ENCODE data around the gene CD247.

Gene CD247

DNA sequence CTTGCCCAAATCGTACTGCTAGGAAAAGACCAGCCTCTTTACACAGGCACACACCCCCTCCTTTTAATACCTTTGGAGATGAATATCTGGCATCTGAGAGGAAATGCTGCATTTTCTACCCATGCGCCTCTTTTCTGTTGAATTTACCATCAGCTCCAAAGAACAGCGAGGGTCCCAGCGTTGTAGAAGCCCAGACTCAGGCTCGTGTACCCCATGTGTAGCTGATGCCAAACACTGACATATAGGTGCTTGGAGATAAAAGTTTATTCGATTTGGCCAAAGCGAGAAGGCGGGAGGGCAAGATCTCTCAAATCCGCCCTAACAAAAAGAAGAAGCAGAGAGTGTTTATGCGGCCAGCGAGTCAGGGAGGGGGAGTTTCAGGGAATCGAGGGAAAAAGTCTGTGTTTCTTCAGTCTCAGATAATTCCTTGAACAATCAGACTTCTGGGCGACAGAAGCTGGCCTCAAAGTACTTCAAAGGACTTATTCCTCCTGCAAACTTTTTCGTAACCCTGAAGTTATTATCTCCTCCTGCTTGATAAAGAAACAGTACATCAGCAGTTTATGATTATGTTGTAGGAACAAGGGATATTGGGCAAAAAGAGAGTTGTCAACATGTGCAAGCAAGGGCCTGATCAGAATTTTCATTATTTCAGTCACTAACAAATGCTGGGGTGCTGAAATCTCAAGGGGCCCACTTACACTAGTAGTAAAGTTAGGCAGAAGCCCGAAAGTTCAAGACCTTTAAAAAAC, 35.9 kb upstream of the CD247 start:
- Histone ChIP-seq H3K27ac (ENCODE audit: low read depth in 2 of 2, low read length in 2 of 2) (peak overlapping the region; percentile 49 to 69), H3K4me1 (ENCODE audit: control insufficient read depth in 2 of 2, insufficient read depth in 2 of 2, low read length in 2 of 2) (peaks cover 11 to 17% of the 10 kb centered on the region in 2 donors), H3K9ac (ENCODE audit: low read depth in 1 of 2, low read length in 2 of 2) (peak overlapping the region; percentile 61 to 91), H3K27me3 (ENCODE audit: control insufficient read depth in 2 of 2, insufficient read depth in 2 of 2, low read length in 2 of 2) (no peaks in the 10 kb centered on the region), H3K4me3 (ENCODE audit: low read length in 2 of 2) (peak overlapping the region; percentile 75 to 86), H3K36me3 (ENCODE audit: control insufficient read depth in 2 of 2, insufficient read depth in 2 of 2, low read length in 2 of 2) (no peaks in the 10 kb centered on the region), H3K9me3 (ENCODE audit: control insufficient read depth in 2 of 2, low read length in 2 of 2) (no peaks in the 10 kb centered on the region)

DNA sequence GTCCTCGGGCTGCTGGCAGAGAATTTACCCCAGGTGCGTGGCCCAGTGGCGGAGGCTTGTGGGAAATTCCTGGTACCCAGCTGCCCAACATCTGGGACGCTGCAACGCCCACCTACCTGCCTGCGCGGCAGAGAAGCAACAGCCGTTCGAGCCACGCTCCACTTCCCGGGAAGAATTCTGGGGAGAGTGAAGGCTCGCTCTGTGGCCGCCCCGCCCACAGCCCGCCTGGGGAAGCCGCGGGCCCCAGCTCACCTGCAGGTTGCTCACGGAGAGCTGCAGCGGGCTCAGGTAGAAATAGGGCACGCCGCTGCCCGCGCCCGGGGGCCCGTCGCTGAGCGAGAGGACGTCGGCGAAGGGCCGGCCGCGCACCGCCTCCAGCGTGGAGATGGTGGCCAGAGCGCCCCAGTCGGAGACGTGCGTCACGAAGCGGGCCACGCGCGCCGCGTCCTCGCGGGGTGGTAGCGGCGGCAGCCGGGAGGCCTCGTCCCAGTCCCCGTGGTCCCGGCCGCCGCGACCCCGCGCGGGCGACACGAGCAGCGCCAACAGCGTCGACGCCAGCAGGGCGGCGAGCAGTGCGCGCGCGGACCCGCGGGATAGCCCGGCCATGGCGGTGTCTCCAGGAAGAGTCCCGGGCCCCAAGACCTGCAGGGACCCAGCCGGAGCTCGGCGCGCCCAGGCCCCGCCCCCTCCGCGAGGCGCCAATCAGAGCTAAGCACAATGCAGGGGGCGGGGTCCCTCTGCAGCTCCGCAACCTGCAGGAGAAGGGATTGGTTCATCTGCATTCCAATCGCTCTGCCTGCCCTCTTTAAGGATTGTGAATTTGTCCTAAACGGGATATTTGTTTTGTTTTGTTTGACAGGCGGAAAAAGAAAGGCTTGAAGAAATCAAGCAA, 35.1 kb upstream of the CD247 start, which contains the start of gene CREG1:
CREG1 (minus strand) TSS at position 627 of the 892 bp plus-strand sequence.
- Histone ChIP-seq H3K9me3 (ENCODE audit: control insufficient read depth in 2 of 2, low read length in 2 of 2) (no peaks in the 10 kb centered on the region), H3K36me3 (ENCODE audit: control insufficient read depth in 2 of 2, insufficient read depth in 2 of 2, low read length in 2 of 2) (no peaks in the 10 kb centered on the region), H3K4me3 (ENCODE audit: low read length in 2 of 2) (peak within 1 kb of the TSS; percentile 75 to 86), H3K9ac (ENCODE audit: low read depth in 1 of 2, low read length in 2 of 2) (peak within 1 kb of the TSS; percentile 72 to 91), H3K27me3 (ENCODE audit: control insufficient read depth in 2 of 2, insufficient read depth in 2 of 2, low read length in 2 of 2) (no peaks in the 10 kb centered on the region), H3K4me1 (ENCODE audit: control insufficient read depth in 2 of 2, insufficient read depth in 2 of 2, low read length in 2 of 2) (peaks cover 11 to 17% of the 10 kb centered on the region in 2 donors), H3K27ac (ENCODE audit: low read depth in 2 of 2, low read length in 2 of 2) (peak within 1 kb of the TSS; percentile 85 to 87)

DNA sequence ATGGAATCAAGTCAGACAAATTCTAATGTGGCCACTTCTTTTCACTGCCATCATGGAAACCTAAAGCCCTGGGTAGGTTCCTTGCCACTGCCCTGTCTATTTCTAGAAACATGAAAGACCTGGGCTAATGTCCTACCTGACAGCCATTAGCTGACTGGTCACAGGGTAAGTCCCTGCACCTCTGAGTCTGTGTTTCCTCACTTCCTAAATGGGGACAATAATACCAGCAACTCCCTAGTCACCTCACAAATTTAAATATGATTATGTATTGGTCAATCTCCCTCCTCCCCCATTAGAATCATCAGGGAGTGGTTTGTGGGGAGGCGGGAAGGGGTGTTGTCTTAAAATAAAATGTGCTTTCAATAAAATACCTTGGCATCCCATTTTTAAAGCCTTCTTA, 33.0 kb upstream of the CD247 start:
- Histone ChIP-seq H3K27me3 (ENCODE audit: control insufficient read depth in 2 of 2, insufficient read depth in 2 of 2, low read length in 2 of 2) (no peaks in the 10 kb centered on the region), H3K27ac (ENCODE audit: low read depth in 2 of 2, low read length in 2 of 2) (no peak overlapping the region), H3K9me3 (ENCODE audit: control insufficient read depth in 2 of 2, low read length in 2 of 2) (no peaks in the 10 kb centered on the region), H3K4me3 (ENCODE audit: low read length in 2 of 2) (no peak overlapping the region), H3K9ac (ENCODE audit: low read depth in 1 of 2, low read length in 2 of 2) (no peak overlapping the region), H3K4me1 (ENCODE audit: control insufficient read depth in 2 of 2, insufficient read depth in 2 of 2, low read length in 2 of 2) (peaks cover 11 to 17% of the 10 kb centered on the region in 2 donors), H3K36me3 (ENCODE audit: control insufficient read depth in 2 of 2, insufficient read depth in 2 of 2, low read length in 2 of 2) (peaks cover 5 to 7% of the 10 kb centered on the region in 2 donors)

DNA sequence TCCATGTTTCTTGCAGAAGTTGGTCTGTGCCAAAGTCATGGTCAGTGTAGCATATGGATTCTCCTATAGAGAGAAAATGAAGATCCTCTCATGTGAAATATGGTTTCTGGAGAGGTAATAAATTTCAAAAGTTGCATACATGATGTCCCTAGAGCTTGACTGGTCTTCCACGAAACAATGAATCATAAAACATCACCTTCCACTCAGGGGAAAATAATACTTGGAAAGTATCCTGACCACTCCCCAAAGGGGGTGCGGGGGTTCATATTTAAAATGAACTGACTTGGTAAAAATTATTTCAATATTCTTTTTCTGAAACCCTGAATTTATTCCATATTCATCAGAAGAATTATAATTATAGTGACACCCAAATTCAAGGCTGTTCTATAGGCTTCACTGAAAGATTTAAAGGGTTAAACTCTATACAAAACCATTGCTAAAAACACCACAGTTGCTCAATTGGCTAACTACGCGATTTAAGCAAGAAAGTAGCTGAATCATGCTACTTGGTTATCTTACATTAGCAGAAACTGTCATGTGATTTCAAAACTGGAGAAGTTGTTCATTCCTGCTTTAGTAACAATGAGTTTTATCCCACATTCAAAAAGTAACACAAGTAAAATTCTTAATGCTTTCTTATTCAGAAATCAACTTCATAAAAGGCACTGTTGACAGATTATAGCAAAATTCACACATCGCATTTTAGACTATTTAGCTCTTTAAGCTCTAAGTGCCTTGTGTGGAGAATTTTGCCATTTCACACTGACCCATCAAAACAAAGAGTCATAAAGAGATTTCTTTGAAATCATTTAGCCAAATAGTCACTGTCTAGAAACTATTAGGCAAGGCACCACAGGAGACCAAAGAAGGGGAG, 30.0 kb upstream of the CD247 start:
- Histone ChIP-seq H3K9me3 (ENCODE audit: control insufficient read depth in 2 of 2, low read length in 2 of 2) (no peaks in the 10 kb centered on the region), H3K36me3 (ENCODE audit: control insufficient read depth in 2 of 2, insufficient read depth in 2 of 2, low read length in 2 of 2) (peaks cover 14 to 22% of the 10 kb centered on the region in 2 donors), H3K9ac (ENCODE audit: low read depth in 1 of 2, low read length in 2 of 2) (no peak overlapping the region), H3K4me1 (ENCODE audit: control insufficient read depth in 2 of 2, insufficient read depth in 2 of 2, low read length in 2 of 2) (peaks cover 0 to 5% of the 10 kb centered on the region in 2 donors), H3K27ac (ENCODE audit: low read depth in 2 of 2, low read length in 2 of 2) (peak overlapping the region; percentile 17 to 33), H3K4me3 (ENCODE audit: low read length in 2 of 2) (no peak overlapping the region), H3K27me3 (ENCODE audit: control insufficient read depth in 2 of 2, insufficient read depth in 2 of 2, low read length in 2 of 2) (no peaks in the 10 kb centered on the region)

DNA sequence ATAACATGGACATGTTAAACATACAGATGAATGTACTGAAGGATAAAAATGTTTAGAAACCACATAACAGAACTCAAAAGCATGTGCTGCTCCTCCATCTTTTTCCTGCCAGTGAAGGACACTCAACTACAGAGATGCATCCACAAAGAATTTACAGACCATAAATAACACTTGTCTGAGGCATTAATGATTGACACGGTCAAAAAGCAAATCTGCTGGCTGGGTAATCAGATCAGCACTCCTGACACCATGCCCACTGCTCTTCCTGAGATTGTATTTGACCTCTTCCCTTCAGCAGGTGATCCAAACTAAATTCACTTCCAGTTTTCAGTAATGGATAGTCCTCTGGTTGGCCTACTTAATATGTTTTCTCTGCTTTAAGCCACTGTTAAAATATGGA, 28.6 kb upstream of the CD247 start:
- peaks cover 0 to 2% of the 10 kb centered on the region in 2 donors for H3K4me1 ChIP-seq (ENCODE audit: control insufficient read depth in 2 of 2, insufficient read depth in 2 of 2, low read length in 2 of 2)
- H3K27me3 ChIP-seq (ENCODE audit: control insufficient read depth in 2 of 2, insufficient read depth in 2 of 2, low read length in 2 of 2): no peaks in the 10 kb centered on the region
- no peaks in the 10 kb centered on the region for H3K9me3 ChIP-seq (ENCODE audit: control insufficient read depth in 2 of 2, low read length in 2 of 2)
- peaks cover 14 to 25% of the 10 kb centered on the region in 2 donors for H3K36me3 ChIP-seq (ENCODE audit: control insufficient read depth in 2 of 2, insufficient read depth in 2 of 2, low read length in 2 of 2)
- no peak overlapping the region for H3K27ac ChIP-seq (ENCODE audit: low read depth in 2 of 2, low read length in 2 of 2)
- H3K9ac ChIP-seq (ENCODE audit: low read depth in 1 of 2, low read length in 2 of 2): no peak overlapping the region
- H3K4me3 ChIP-seq (ENCODE audit: low read length in 2 of 2): no peak overlapping the region

DNA sequence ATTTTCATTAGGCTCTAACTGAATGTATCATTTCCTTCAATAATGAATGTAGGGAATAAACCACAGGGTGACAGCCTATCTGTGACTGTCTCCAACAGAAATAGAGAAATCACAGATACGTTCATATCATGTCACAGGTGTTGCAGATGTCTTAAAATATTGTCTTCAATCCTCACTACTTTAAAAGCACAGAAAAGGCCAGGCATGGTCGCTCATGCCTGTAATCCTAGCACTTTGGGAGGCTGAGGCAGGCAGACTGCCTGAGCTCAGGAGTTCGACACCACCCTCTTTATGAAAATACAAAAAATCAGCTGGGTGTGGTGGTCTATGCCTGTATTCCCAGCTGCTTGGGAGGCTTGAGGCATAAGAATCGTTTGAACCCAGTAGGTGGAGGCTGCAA, 27.0 kb upstream of the CD247 start:
- Histone ChIP-seq H3K9me3 (ENCODE audit: control insufficient read depth in 2 of 2, low read length in 2 of 2) (no peaks in the 10 kb centered on the region), H3K27me3 (ENCODE audit: control insufficient read depth in 2 of 2, insufficient read depth in 2 of 2, low read length in 2 of 2) (no peaks in the 10 kb centered on the region), H3K36me3 (ENCODE audit: control insufficient read depth in 2 of 2, insufficient read depth in 2 of 2, low read length in 2 of 2) (peaks cover 14 to 27% of the 10 kb centered on the region in 2 donors), H3K4me3 (ENCODE audit: low read length in 2 of 2) (no peak overlapping the region), H3K27ac (ENCODE audit: low read depth in 2 of 2, low read length in 2 of 2) (no peak overlapping the region), H3K9ac (ENCODE audit: low read depth in 1 of 2, low read length in 2 of 2) (no peak overlapping the region), H3K4me1 (ENCODE audit: control insufficient read depth in 2 of 2, insufficient read depth in 2 of 2, low read length in 2 of 2) (peaks cover 0 to 2% of the 10 kb centered on the region in 2 donors)

DNA sequence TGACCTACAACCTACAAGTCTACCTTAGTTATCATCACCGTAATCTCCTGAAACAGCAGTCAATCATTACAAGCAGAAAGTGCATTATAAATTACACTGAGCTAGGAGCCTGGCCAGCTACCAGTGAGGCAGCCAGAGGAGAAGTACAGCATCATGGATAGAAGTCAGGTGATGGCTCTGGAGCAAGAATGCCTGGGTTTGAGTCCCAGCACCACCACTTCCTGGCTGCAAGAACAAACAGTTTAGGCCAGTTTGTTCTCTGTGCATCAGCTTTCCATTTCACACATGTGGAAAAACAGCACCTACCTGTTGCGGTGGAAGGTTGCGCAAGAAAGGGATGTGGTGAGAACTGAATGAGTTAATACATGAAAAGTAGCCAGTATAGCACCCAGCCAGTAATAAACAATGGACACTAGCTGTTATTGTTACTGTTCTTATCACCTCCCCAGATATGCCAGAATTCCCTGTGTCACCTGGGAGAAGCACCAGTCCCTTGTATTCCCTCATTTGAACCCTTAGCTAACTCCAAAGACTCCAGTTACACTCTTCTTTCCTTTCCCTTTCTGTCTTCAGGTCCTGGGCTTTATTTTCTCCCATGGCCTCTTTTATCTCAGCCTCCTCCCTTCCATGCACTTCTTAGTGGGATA, 26.2 kb upstream of the CD247 start:
- Histone ChIP-seq H3K36me3 (ENCODE audit: control insufficient read depth in 2 of 2, insufficient read depth in 2 of 2, low read length in 2 of 2) (peaks cover 14 to 27% of the 10 kb centered on the region in 2 donors), H3K9ac (ENCODE audit: low read depth in 1 of 2, low read length in 2 of 2) (no peak overlapping the region), H3K27me3 (ENCODE audit: control insufficient read depth in 2 of 2, insufficient read depth in 2 of 2, low read length in 2 of 2) (no peaks in the 10 kb centered on the region), H3K27ac (ENCODE audit: low read depth in 2 of 2, low read length in 2 of 2) (no peak overlapping the region), H3K4me3 (ENCODE audit: low read length in 2 of 2) (no peak overlapping the region), H3K4me1 (ENCODE audit: control insufficient read depth in 2 of 2, insufficient read depth in 2 of 2, low read length in 2 of 2) (peaks cover 0 to 2% of the 10 kb centered on the region in 2 donors), H3K9me3 (ENCODE audit: control insufficient read depth in 2 of 2, low read length in 2 of 2) (no peaks in the 10 kb centered on the region)

DNA sequence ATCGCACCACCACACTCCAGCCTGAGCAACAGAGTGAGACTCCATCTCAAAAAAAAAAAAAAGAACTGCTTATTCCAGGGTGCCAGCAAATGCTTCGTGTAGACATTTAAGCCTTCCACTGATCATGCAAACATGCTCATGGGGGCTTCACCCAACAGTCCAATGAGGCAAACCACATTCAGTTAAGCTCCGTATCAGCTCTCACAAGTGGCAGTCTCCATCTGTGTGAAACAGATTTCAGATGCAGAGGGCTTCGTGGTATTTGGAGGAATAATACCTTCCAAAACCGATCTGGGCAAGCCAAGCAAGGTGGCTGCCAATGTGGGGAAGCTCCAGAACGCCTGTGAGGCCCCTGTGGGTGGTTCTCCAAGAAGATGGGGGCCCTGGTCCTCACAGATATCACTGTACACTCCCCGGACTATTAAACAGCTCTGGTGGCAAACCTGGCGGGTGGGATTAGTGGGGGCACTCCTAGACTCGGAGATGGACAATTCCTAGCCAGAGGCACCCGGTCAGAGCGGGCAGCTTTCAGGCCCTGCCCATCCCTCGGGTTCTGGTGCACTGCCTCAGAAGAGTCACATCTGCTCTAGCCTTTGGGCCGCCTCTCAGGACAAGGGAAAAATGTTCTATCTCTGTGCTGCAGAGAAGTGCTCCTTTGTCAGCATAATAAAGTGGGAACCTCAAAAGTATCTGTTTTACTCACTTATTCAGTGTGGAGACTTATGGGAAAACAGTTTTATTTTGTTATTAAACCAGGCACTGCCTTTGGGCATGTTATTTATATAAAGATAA, 25.1 kb upstream of the CD247 start:
- peaks cover 0 to 2% of the 10 kb centered on the region in 2 donors for H3K4me1 ChIP-seq (ENCODE audit: control insufficient read depth in 2 of 2, insufficient read depth in 2 of 2, low read length in 2 of 2)
- H3K27me3 ChIP-seq (ENCODE audit: control insufficient read depth in 2 of 2, insufficient read depth in 2 of 2, low read length in 2 of 2): no peaks in the 10 kb centered on the region
- H3K27ac ChIP-seq (ENCODE audit: low read depth in 2 of 2, low read length in 2 of 2): no peak overlapping the region
- no peak overlapping the region for H3K4me3 ChIP-seq (ENCODE audit: low read length in 2 of 2)
- peaks cover 14 to 27% of the 10 kb centered on the region in 2 donors for H3K36me3 ChIP-seq (ENCODE audit: control insufficient read depth in 2 of 2, insufficient read depth in 2 of 2, low read length in 2 of 2)
- no peak overlapping the region for H3K9ac ChIP-seq (ENCODE audit: low read depth in 1 of 2, low read length in 2 of 2)
- no peaks in the 10 kb centered on the region for H3K9me3 ChIP-seq (ENCODE audit: control insufficient read depth in 2 of 2, low read length in 2 of 2)
